Neural cell (in vitro differentiated cells): ENCODE data around the gene LTBP1. TPM values are rescaled to one million over a fixed set of nuclear protein-coding genes. Genes with fewer than 3 reads are reported as not detected.

Experiments used
- H2AFZ ChIP-seq: fragments of 200-600, 300-800 bp; sonication (generic), shearing (Covaris generic); 2 replicates; pipeline ENCODE4 v1.6.0; 2014; ENCODE audit warnings: low read depth, mild to moderate bottlenecking, antibody characterized with exemption, low read length, moderate library complexity
- H3F3A ChIP-seq: fragments of 200-600 bp; shearing (Covaris generic); 2 replicates; pipeline ENCODE4 v1.6.1; 2016; ENCODE audit warnings: mild to moderate bottlenecking, moderate library complexity, mixed read lengths, antibody characterized with exemption, low read length; ENCODE audit not compliant: insufficient read depth, poor library complexity, severe bottlenecking
- H3K27ac ChIP-seq: fragments of 200-600, 300-800 bp; sonication (generic), shearing (Covaris generic); 2 replicates; pipeline ENCODE4 v1.5.1; 2014; ENCODE audit warnings: mild to moderate bottlenecking, low read length, moderate library complexity
- H3K27me3 ChIP-seq: fragments of 300-800, 200-600 bp; sonication (generic), shearing (Covaris generic); 2 replicates; pipeline ENCODE4 v1.6.0; 2014; ENCODE audit warnings: mild to moderate bottlenecking, low read depth, low read length, moderate library complexity; ENCODE audit not compliant: insufficient read depth
- H3K36me3 ChIP-seq: fragments of 300-800, 200-600 bp; sonication (generic), shearing (Covaris generic); 2 replicates; pipeline ENCODE4 v1.5.1; 2014; ENCODE audit warnings: mild to moderate bottlenecking, antibody characterized with exemption, low read length, moderate library complexity; ENCODE audit not compliant: insufficient read depth
- H3K4me2 ChIP-seq: fragments of 300-800, 200-600 bp; sonication (generic), shearing (Covaris generic); 2 replicates; pipeline ENCODE4 v1.6.0; 2014; ENCODE audit warnings: mild to moderate bottlenecking, low read length
- H3K4me3 ChIP-seq: fragments of 300-800, 200-600 bp; sonication (generic), shearing (Covaris generic); 2 replicates; pipeline ENCODE4 v1.5.1; 2014; ENCODE audit warnings: mild to moderate bottlenecking, low read length, moderate library complexity
- H3K79me2 ChIP-seq: fragments of 200-600 bp; shearing (Covaris generic); replicated peaks from 2 replicates; pipeline ENCODE4 v1.6.0; 2014; ENCODE audit warnings: mild to moderate bottlenecking, low read length, moderate library complexity; ENCODE audit not compliant: insufficient read depth
- H3K9ac ChIP-seq: fragments of 300-800, 200-600 bp; sonication (generic), shearing (Covaris generic); 2 replicates; pipeline ENCODE4 v1.6.1; 2016; ENCODE audit warnings: mild to moderate bottlenecking, low read length, mixed read lengths
- H3K9me2 ChIP-seq: fragments of 200-600 bp; shearing (Covaris generic); 2 replicates; pipeline ENCODE4 v1.6.1; 2016; ENCODE audit warnings: mild to moderate bottlenecking, low read length, mixed read lengths; ENCODE audit not compliant: insufficient read depth
- H3K9me3 ChIP-seq: fragments of 200-600, 300-800 bp; sonication (generic), shearing (Covaris generic); 2 replicates; pipeline ENCODE4 v1.6.1; 2016; ENCODE audit warnings: mild to moderate bottlenecking, mixed run types, low read length, moderate library complexity, mixed read lengths
- H4K20me1 ChIP-seq: fragments of 200-600 bp; shearing (Covaris generic); 2 replicates; pipeline ENCODE4 v1.6.1; 2016; ENCODE audit warnings: mild to moderate bottlenecking, mixed run types; ENCODE audit not compliant: insufficient read depth
- EP300 ChIP-seq: fragments of 450-650 bp; conservative IDR thresholded peaks from 2 replicates; pipeline ENCODE4 v1.6.1; 2014; ENCODE audit warnings: antibody characterized with exemption, mild to moderate bottlenecking, moderate library complexity; ENCODE audit not compliant: poor library complexity, severe bottlenecking
- EZH2 ChIP-seq: fragments of 200-600, 300-800 bp; shearing (Covaris generic), sonication (generic); IDR thresholded peaks from 2 replicates; pipeline ENCODE4 v1.6.1; 2014; ENCODE audit warnings: antibody characterized with exemption, low read length, borderline replicate concordance, mild to moderate bottlenecking; ENCODE audit not compliant: insufficient read depth, poor library complexity, severe bottlenecking
- MXI1 ChIP-seq: fragments of 450-650 bp; conservative IDR thresholded peaks from 2 replicates; pipeline ENCODE4 v1.6.1; 2014; ENCODE audit warnings: antibody characterized with exemption, mild to moderate bottlenecking; ENCODE audit not compliant: poor library complexity, severe bottlenecking
- POLR2AphosphoS5 ChIP-seq: IDR thresholded peaks from 2 replicates; pipeline ENCODE4 v1.6.1; 2012
- RAD21 ChIP-seq: fragments of 450-650 bp; conservative IDR thresholded peaks from 2 replicates; pipeline ENCODE4 v1.6.1; 2014; ENCODE audit warnings: antibody characterized with exemption, mild to moderate bottlenecking, moderate library complexity
- SMC3 ChIP-seq: fragments of 450-650 bp; conservative IDR thresholded peaks from 2 replicates; pipeline ENCODE4 v1.6.1; 2014; ENCODE audit warnings: antibody characterized with exemption, mild to moderate bottlenecking, moderate library complexity; ENCODE audit not compliant: poor library complexity
- TAF1 ChIP-seq: IDR thresholded peaks from 2 replicates; pipeline ENCODE4 v1.6.1; 2012; ENCODE audit warnings: low read depth
- polyA plus RNA-seq: library from polyadenylated mRNA; depleted of rRNA; stranded (reverse); fragments of >200 nt; gene quantifications from 2 replicates; pipeline ENCODE4 v1.2.3, GENCODE V29; 2014
- TF ChIP-seq, protein P1 (sequence below): IDR thresholded peaks from 2 replicates; pipeline ENCODE4 v1.6.1; 2012; ENCODE audit warnings: borderline replicate concordance
- TF ChIP-seq, protein P2 (sequence below): fragments of 450-650 bp; IDR thresholded peaks from 2 replicates; pipeline ENCODE4 v1.5.1; 2014; ENCODE audit warnings: antibody characterized with exemption, mild to moderate bottlenecking, moderate library complexity; ENCODE audit not compliant: poor library complexity, severe bottlenecking

Gene LTBP1
- polyA plus RNA-seq, 1 donor from 2014 or later, result 1.8 TPM

DNA sequence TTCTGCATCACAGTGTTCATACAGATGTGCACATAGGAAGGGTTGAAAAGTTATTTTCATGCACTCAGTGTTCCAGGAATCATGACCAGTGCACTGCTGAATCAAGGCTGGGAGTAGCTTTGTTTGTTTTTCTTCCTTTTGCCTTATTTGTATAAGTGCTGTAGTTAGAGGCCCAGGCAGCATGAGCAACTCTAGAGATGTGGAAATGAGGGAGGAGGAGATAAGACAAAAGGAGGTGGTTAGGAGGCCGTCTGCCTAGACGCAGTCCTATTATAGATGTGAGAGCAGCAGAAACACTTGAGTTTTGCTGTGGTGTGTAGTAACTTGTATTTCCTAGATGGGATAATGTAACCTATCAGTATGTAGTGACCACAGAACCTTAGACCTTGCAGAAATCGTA, 265.4 kb downstream of the LTBP1 start:
- no peak overlapping the region for H3K9ac ChIP-seq
- TF ChIP-seq EP300, result no peak
- no peak for TF ChIP-seq RAD21
- TF ChIP-seq MXI1, result no peak
- TF ChIP-seq POLR2AphosphoS5, result no peak
- TF ChIP-seq, protein P1, sequence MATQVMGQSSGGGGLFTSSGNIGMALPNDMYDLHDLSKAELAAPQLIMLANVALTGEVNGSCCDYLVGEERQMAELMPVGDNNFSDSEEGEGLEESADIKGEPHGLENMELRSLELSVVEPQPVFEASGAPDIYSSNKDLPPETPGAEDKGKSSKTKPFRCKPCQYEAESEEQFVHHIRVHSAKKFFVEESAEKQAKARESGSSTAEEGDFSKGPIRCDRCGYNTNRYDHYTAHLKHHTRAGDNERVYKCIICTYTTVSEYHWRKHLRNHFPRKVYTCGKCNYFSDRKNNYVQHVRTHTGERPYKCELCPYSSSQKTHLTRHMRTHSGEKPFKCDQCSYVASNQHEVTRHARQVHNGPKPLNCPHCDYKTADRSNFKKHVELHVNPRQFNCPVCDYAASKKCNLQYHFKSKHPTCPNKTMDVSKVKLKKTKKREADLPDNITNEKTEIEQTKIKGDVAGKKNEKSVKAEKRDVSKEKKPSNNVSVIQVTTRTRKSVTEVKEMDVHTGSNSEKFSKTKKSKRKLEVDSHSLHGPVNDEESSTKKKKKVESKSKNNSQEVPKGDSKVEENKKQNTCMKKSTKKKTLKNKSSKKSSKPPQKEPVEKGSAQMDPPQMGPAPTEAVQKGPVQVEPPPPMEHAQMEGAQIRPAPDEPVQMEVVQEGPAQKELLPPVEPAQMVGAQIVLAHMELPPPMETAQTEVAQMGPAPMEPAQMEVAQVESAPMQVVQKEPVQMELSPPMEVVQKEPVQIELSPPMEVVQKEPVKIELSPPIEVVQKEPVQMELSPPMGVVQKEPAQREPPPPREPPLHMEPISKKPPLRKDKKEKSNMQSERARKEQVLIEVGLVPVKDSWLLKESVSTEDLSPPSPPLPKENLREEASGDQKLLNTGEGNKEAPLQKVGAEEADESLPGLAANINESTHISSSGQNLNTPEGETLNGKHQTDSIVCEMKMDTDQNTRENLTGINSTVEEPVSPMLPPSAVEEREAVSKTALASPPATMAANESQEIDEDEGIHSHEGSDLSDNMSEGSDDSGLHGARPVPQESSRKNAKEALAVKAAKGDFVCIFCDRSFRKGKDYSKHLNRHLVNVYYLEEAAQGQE, result no peak
- no peak for TF ChIP-seq SMC3
- TF ChIP-seq EZH2, result no peak
- TF ChIP-seq TAF1, result no peak
- TF ChIP-seq, protein P2, sequence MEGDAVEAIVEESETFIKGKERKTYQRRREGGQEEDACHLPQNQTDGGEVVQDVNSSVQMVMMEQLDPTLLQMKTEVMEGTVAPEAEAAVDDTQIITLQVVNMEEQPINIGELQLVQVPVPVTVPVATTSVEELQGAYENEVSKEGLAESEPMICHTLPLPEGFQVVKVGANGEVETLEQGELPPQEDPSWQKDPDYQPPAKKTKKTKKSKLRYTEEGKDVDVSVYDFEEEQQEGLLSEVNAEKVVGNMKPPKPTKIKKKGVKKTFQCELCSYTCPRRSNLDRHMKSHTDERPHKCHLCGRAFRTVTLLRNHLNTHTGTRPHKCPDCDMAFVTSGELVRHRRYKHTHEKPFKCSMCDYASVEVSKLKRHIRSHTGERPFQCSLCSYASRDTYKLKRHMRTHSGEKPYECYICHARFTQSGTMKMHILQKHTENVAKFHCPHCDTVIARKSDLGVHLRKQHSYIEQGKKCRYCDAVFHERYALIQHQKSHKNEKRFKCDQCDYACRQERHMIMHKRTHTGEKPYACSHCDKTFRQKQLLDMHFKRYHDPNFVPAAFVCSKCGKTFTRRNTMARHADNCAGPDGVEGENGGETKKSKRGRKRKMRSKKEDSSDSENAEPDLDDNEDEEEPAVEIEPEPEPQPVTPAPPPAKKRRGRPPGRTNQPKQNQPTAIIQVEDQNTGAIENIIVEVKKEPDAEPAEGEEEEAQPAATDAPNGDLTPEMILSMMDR, result no peak
- no peaks in the 10 kb centered on the region for H3K27me3 ChIP-seq
- no peak overlapping the region for H2AFZ ChIP-seq
- no peaks in the 10 kb centered on the region for H3K79me2 ChIP-seq
- H3K4me2 ChIP-seq, result no peak overlapping the region
- H3K4me3 ChIP-seq, result no peak overlapping the region
- peaks cover 5% of the 10 kb centered on the region for H3F3A ChIP-seq
- H3K36me3 ChIP-seq, result no peaks in the 10 kb centered on the region
- no peaks in the 10 kb centered on the region for H3K9me3 ChIP-seq
- H3K27ac ChIP-seq, result no peak overlapping the region
- no peaks in the 10 kb centered on the region for H3K9me2 ChIP-seq
- H4K20me1 ChIP-seq, result no peaks in the 10 kb centered on the region

DNA sequence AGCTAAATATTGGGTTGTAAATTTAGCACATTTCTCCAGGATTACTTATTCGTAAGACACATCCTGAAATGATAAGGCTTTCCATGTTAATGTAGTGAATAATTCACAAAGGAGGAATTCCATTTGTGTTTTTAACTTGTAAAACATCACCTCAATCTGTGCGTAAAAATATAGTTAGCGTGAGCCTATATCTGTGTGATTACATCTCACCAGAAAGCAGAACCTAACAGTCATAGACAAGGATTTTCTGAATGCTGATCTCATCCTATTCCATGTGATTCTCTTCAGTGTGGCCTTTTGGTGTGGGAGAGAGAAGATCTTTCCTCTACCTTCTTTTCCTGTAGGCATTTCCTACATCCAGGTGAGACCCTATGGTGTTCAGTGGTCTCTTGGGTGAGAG, 266.5 kb downstream of the LTBP1 start:
- Histone ChIP-seq H3K27me3 (no peaks in the 10 kb centered on the region), H3F3A (peaks cover 5% of the 10 kb centered on the region), H3K9me2 (no peaks in the 10 kb centered on the region), H3K4me2 (no peak overlapping the region), H3K9ac (no peak overlapping the region), H3K79me2 (no peaks in the 10 kb centered on the region), H3K27ac (peak overlapping the region; percentile 62), H3K4me3 (no peak overlapping the region), H4K20me1 (no peaks in the 10 kb centered on the region), H2AFZ (no peak overlapping the region), H3K36me3 (no peaks in the 10 kb centered on the region), H3K9me3 (no peaks in the 10 kb centered on the region)
- TF ChIP-seq RAD21 (no peak), EP300 (no peak), TAF1 (no peak), SMC3 (no peak), EZH2 (no peak), POLR2AphosphoS5 (no peak), MXI1 (no peak)
- TF ChIP-seq, protein P2, result no peak
- TF ChIP-seq, protein P1, result no peak
